MM.1S (cell line): Measurements from ENCODE around the gene KRTAP3-1.

Source experiments
- DNase-seq: peaks from one replicate; pipeline ENCODE4 v3.0.0-alpha.2; 2015
- H2AFZ ChIP-seq: fragments of 300-600 bp; sonication (generic); 2 replicates; pipeline ENCODE4 v1.6.0; 2016; ENCODE audit warnings: antibody characterized with exemption, low read length
- H3F3A ChIP-seq: fragments of 300-600 bp; sonication (generic); 2 replicates; pipeline ENCODE4 v1.6.1; 2016; ENCODE audit warnings: mild to moderate bottlenecking, antibody characterized with exemption, low read length, moderate library complexity, mixed read lengths; ENCODE audit not compliant: insufficient read depth
- H3K27ac ChIP-seq: fragments of 300-600 bp; sonication (generic); 2 replicates; pipeline ENCODE4 v1.5.1; 2016; ENCODE audit warnings: mild to moderate bottlenecking, low read length
- H3K27me3 ChIP-seq: fragments of 300-600 bp; sonication (generic); replicated peaks from 2 replicates; pipeline ENCODE4 v1.6.0; 2016; ENCODE audit warnings: low read length; ENCODE audit not compliant: insufficient read depth
- H3K36me3 ChIP-seq: fragments of 300-600 bp; sonication (generic); replicated peaks from 2 replicates; pipeline ENCODE4 v1.6.1; 2016; ENCODE audit warnings: mild to moderate bottlenecking, low read length, mixed read lengths; ENCODE audit not compliant: insufficient read depth
- H3K4me1 ChIP-seq: fragments of 300-600 bp; sonication (generic); 2 replicates; pipeline ENCODE4 v1.6.1; 2016; ENCODE audit warnings: low read length, mixed read lengths
- H3K4me2 ChIP-seq: fragments of 300-600 bp; sonication (generic); 2 replicates; pipeline ENCODE4 v1.6.0; 2016; ENCODE audit warnings: low read depth, low read length
- H3K4me3 ChIP-seq: fragments of 300-600 bp; sonication (generic); 2 replicates; pipeline ENCODE4 v1.5.1; 2016; ENCODE audit warnings: low read length, mixed read lengths
- H3K79me2 ChIP-seq: fragments of 300-600 bp; sonication (generic); 2 replicates; pipeline ENCODE4 v1.6.1; 2016; ENCODE audit warnings: mixed run types, low read length, mixed read lengths
- H3K9ac ChIP-seq: fragments of 300-600 bp; sonication (generic); 2 replicates; pipeline ENCODE4 v1.6.1; 2016; ENCODE audit warnings: low read length, mixed read lengths
- H3K9me2 ChIP-seq: fragments of 300-600 bp; sonication (generic); replicated peaks from 2 replicates; pipeline ENCODE4 v1.6.1; 2016; ENCODE audit warnings: mild to moderate bottlenecking, low read length, mixed read lengths; ENCODE audit not compliant: insufficient read depth
- H3K9me3 ChIP-seq: fragments of 300-600 bp; sonication (generic); replicated peaks from 2 replicates; pipeline ENCODE4 v1.6.1; 2016; ENCODE audit warnings: mild to moderate bottlenecking, low read length, mixed read lengths; ENCODE audit not compliant: insufficient read depth
- H4K20me1 ChIP-seq: fragments of 300-600 bp; sonication (generic); 2 replicates; pipeline ENCODE4 v1.6.1; 2016; ENCODE audit warnings: mild to moderate bottlenecking, low read length, moderate library complexity, mixed read lengths; ENCODE audit not compliant: insufficient read depth
- EZH2 ChIP-seq: fragments of 300-600 bp; sonication (generic); optimal IDR thresholded peaks from 2 replicates; pipeline ENCODE3; 2017; ENCODE audit warnings: low read depth, mild to moderate bottlenecking, antibody characterized with exemption, low read length, mixed read lengths
- EZH2phosphoT487 ChIP-seq: fragments of 300-600 bp; sonication (generic); IDR thresholded peaks from 2 replicates; pipeline ENCODE4 v1.6.1; 2018; ENCODE audit warnings: antibody characterized with exemption, low read length
- TF ChIP-seq, protein P1 (sequence below): fragments of 300-600 bp; sonication (generic); IDR thresholded peaks from 2 replicates; pipeline ENCODE4 v1.5.1; 2016; ENCODE audit warnings: antibody characterized with exemption, low read length, mixed read lengths

KRTAP3-1 gene

DNA sequence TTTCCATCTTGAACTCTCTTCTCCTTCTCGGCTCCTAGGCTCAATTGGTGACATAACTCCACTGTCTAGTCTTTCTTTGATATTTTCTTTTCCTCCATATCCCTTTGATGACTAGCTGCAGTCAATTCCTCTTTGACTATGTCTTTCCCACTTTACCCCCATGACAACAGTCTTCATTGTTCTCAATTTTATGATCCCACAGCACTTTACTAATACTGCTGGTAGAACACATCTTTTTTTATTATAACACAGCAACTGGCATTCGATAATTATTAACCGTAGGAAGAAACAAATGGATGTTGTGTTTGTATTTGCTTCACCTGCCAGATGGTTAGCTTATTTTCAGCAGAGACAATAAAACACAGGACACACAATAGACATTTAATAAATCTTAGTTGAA is 16.3 kb downstream of the KRTAP3-1 start:
- H3K27me3 ChIP-seq: no peaks in the 10 kb centered on the region
- no peaks in the 10 kb centered on the region for H4K20me1 ChIP-seq
- H3K4me1 ChIP-seq: no peaks in the 10 kb centered on the region
- no peak overlapping the region for H3K27ac ChIP-seq
- no peak overlapping the region for H3K9ac ChIP-seq
- no peaks in the 10 kb centered on the region for H3K79me2 ChIP-seq
- H3K36me3 ChIP-seq: no peaks in the 10 kb centered on the region
- H3K4me2 ChIP-seq: no peak overlapping the region
- no peaks in the 10 kb centered on the region for H3K9me3 ChIP-seq
- no peak for DNase-seq
- H2AFZ ChIP-seq: no peak overlapping the region
- H3K4me3 ChIP-seq: no peak overlapping the region
- TF ChIP-seq, protein P1, sequence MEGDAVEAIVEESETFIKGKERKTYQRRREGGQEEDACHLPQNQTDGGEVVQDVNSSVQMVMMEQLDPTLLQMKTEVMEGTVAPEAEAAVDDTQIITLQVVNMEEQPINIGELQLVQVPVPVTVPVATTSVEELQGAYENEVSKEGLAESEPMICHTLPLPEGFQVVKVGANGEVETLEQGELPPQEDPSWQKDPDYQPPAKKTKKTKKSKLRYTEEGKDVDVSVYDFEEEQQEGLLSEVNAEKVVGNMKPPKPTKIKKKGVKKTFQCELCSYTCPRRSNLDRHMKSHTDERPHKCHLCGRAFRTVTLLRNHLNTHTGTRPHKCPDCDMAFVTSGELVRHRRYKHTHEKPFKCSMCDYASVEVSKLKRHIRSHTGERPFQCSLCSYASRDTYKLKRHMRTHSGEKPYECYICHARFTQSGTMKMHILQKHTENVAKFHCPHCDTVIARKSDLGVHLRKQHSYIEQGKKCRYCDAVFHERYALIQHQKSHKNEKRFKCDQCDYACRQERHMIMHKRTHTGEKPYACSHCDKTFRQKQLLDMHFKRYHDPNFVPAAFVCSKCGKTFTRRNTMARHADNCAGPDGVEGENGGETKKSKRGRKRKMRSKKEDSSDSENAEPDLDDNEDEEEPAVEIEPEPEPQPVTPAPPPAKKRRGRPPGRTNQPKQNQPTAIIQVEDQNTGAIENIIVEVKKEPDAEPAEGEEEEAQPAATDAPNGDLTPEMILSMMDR: no peak
- TF ChIP-seq EZH2 (no peak), EZH2phosphoT487 (no peak)
- H3F3A ChIP-seq: no peaks in the 10 kb centered on the region
- H3K9me2 ChIP-seq: no peaks in the 10 kb centered on the region

DNA sequence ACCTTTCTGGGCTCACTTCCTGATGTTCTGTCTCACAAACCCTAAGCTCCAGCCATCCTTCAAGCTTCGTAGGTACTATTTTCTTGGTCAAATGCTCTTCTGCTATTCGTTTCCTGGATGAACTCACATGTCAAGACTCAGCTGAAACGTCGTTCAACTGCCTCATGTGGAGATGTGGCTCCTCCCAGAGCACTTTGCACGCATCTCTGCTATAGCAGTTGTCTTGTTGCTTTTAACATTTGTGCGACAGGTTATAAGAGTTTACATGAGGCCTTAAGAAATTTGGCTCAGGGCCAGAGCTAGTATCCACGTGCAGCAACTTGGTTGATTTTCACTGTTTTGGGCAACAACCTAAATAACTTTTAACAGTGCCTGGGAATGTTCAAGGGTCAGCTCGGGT is 22.0 kb downstream of the KRTAP3-1 start:
- H3F3A ChIP-seq: no peaks in the 10 kb centered on the region
- H3K9ac ChIP-seq: no peak overlapping the region
- 0 out of 2 replicates have a peak overlapping the region, but pooled peaks have one; percentile 9 for H2AFZ ChIP-seq
- no peaks in the 10 kb centered on the region for H3K79me2 ChIP-seq
- H4K20me1 ChIP-seq: no peaks in the 10 kb centered on the region
- no peaks in the 10 kb centered on the region for H3K9me3 ChIP-seq
- DNase-seq: no peak
- no peaks in the 10 kb centered on the region for H3K9me2 ChIP-seq
- no peaks in the 10 kb centered on the region; the same call in 1 of the 2 replicates for H3K27me3 ChIP-seq
- H3K4me1 ChIP-seq: no peaks in the 10 kb centered on the region
- no peak overlapping the region for H3K27ac ChIP-seq
- no peak overlapping the region for H3K4me3 ChIP-seq
- TF ChIP-seq EZH2 (no peak), EZH2phosphoT487 (no peak)
- TF ChIP-seq, protein P1: no peak
- no peaks in the 10 kb centered on the region for H3K36me3 ChIP-seq
- H3K4me2 ChIP-seq: no peak overlapping the region

DNA sequence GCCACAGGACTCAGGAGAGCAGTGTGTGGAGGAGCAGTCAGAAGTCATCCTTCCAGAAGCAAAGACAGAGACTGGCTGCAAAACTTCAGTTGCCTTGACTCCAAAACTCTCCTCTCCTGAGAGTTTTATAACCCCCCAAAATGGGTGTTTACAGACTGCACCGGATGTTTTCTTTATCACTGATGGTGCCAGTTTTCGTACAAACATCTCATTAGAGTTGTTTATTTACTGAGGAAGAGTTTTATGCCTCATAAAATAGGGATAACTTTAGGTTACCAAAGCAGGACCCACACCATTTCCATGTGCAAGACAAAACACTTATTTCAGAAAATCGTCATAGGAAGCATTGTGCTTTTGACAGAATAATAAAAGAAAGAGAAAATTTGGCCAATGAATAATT is 24.7 kb downstream of the KRTAP3-1 start, which contains the start of gene KRT40:
KRT40 (minus strand) TSS at position 101 of the 400 bp plus-strand sequence; CDS start at position 48, 53 bp downstream.
- Histone ChIP-seq H3K36me3 (no peaks in the 10 kb centered on the region), H2AFZ (no peak within 1 kb of the TSS), H3K9me3 (no peaks in the 10 kb centered on the region), H3K4me3 (no peak within 1 kb of the TSS), H3F3A (no peaks in the 10 kb centered on the region), H3K4me1 (no peaks in the 10 kb centered on the region), H3K79me2 (no peaks in the 10 kb centered on the region), H3K9me2 (no peaks in the 10 kb centered on the region), H3K4me2 (no peak within 1 kb of the TSS), H3K27me3 (no peaks in the 10 kb centered on the region; the same call in 1 of the 2 replicates), H4K20me1 (no peaks in the 10 kb centered on the region), H3K9ac (no peak within 1 kb of the TSS), H3K27ac (no peak within 1 kb of the TSS)
- no peak for DNase-seq
- TF ChIP-seq EZH2: no peak
- TF ChIP-seq, protein P1: no peak
- no peak for TF ChIP-seq EZH2phosphoT487
